ENCODE results near the gene TMEM200A.

GRCh38 chr6:130382872-130383490, 17.2 kb downstream of the TMEM200A start:
- TF ChIP-seq CTCF (conservative IDR thresholded peaks at IDR 0.05; ENCODE audit: low read depth, low read length) = no peak
- no peak for TF ChIP-seq EZH2 (IDR thresholded peaks at IDR 0.05; ENCODE audit: low read length, unreplicated experiment)
